Stimulated activated memory B cell treated with anti-CD40 and anti-IgM and Interleukin-4, amounts not matched to agents 10 μg/mL and 1 μg/mL and 100 μg/mL, for 72 hours (primary cell): ENCODE data around the gene CDH13.

Source experiments
- ATAC-seq: fragments of 150-1000 bp; cut with Tn5 transposase; 2 replicates; pipeline ENCODE4 v1.10.0; 2021
- H3K27ac Mint-ChIP-seq: one replicate; pipeline ENCODE4 v1.8.0; 2022; ENCODE audit warnings: mild to moderate bottlenecking, mixed read lengths
- H3K27me3 Mint-ChIP-seq: one replicate; pipeline ENCODE4 v1.8.0; 2022; ENCODE audit warnings: mixed read lengths
- H3K36me3 Mint-ChIP-seq: one replicate; pipeline ENCODE4 v1.8.0; 2022; ENCODE audit warnings: mixed read lengths
- H3K4me1 Mint-ChIP-seq: one replicate; pipeline ENCODE4 v1.8.0; 2022; ENCODE audit warnings: mixed read lengths
- H3K4me3 Mint-ChIP-seq: one replicate; pipeline ENCODE4 v1.8.0; 2022; ENCODE audit warnings: mild to moderate bottlenecking, moderate library complexity, mixed read lengths
- H3K9me3 Mint-ChIP-seq: one replicate; pipeline ENCODE4 v1.8.0; 2022; ENCODE audit warnings: mixed read lengths

The CDH13 gene

DNA sequence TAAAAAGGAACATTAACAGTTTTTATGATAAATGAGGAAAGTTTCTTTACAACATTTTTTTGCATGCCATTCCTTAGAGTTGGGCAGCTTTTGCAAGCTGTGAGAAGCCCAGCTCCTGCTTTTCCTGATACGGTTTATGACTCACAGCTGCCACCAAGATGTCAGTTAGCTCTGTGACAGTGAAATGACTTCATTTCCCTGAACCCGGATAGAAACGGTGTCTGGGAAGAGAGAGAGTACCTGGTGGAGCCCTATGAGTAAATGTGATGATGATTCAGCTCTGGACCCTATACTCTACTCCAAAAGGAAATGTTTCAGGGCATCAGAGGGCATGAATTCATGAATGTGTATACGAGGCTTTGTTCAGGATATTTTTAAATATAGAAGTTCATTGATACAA lies 814.7 kb downstream of the CDH13 start:
- H3K9me3 Mint-ChIP-seq, result no peaks in the 10 kb centered on the region
- no peak for ATAC-seq
- H3K4me3 Mint-ChIP-seq, result no peak overlapping the region
- no peaks in the 10 kb centered on the region for H3K4me1 Mint-ChIP-seq
- peaks cover 8% of the 10 kb centered on the region for H3K27me3 Mint-ChIP-seq
- no peaks in the 10 kb centered on the region for H3K36me3 Mint-ChIP-seq
- no peak overlapping the region for H3K27ac Mint-ChIP-seq

DNA sequence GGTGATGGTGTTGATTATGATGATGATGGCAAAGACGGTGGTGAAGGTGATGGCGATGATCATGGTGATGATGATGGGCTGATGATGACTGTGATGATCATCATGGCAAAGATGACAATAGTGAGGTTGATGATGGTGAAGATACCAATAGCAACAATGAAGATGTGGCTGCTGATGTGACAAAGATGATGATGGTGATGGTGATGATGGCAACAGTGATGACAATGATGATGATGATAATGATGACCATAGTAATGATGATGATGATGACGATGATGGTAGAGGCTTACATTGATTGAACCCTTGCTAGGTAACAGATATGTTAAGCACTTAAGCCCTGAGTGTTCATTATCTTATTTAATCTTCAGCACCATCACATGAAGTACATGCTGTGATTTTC lies 817.2 kb downstream of the CDH13 start:
- H3K4me3 Mint-ChIP-seq, result no peak overlapping the region
- H3K27me3 Mint-ChIP-seq, result peaks cover 8% of the 10 kb centered on the region
- no peaks in the 10 kb centered on the region for H3K36me3 Mint-ChIP-seq
- no peaks in the 10 kb centered on the region for H3K9me3 Mint-ChIP-seq
- no peak overlapping the region for H3K27ac Mint-ChIP-seq
- ATAC-seq, result no peak
- H3K4me1 Mint-ChIP-seq, result no peaks in the 10 kb centered on the region

DNA sequence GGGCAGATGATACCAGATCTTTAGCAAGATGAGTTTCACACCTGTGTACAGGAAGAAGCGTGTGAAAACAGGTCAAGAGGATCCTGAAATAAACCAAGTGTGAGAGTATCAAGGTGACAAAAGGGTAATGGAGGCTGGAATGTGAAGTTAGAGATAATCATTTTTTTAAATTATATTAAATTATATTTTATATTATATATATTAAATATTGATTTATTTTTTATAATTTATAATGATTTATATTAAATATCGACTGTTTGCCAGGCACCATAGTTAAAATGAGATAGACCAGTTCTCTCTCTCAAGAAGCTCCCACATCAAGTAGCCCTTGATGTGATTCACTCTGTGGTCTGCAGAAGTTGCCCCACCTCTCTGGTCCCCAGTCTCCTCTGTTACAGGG lies 820.8 kb downstream of the CDH13 start:
- Mint-ChIP-seq H3K4me3 (no peak overlapping the region), H3K9me3 (no peaks in the 10 kb centered on the region), H3K27ac (no peak overlapping the region), H3K27me3 (no peaks in the 10 kb centered on the region), H3K4me1 (no peaks in the 10 kb centered on the region), H3K36me3 (no peaks in the 10 kb centered on the region)
- no peak for ATAC-seq

DNA sequence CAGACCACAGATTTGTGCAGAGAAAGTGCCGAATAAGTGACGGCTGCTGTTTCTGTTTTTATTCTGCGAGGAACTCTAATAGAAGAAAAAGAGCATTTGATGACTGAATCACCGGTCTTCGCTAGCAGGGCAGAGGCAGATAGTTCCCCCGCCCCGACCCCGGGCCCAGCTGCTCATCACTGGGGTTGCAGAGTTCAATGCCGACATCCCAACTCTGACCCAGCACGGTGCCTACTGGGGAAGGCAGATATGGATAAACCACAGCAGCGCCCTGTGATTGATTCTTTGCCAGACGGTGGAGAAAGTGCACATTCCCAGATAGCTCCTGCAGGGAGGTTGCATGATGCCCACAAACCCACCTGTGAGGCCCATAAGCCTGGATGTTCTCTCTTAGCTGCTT lies 823.1 kb downstream of the CDH13 start:
- H3K9me3 Mint-ChIP-seq, result no peaks in the 10 kb centered on the region
- no peak overlapping the region for H3K4me3 Mint-ChIP-seq
- no peak overlapping the region for H3K27ac Mint-ChIP-seq
- ATAC-seq, result no peak
- H3K36me3 Mint-ChIP-seq, result no peaks in the 10 kb centered on the region
- no peaks in the 10 kb centered on the region for H3K27me3 Mint-ChIP-seq
- no peaks in the 10 kb centered on the region for H3K4me1 Mint-ChIP-seq

DNA sequence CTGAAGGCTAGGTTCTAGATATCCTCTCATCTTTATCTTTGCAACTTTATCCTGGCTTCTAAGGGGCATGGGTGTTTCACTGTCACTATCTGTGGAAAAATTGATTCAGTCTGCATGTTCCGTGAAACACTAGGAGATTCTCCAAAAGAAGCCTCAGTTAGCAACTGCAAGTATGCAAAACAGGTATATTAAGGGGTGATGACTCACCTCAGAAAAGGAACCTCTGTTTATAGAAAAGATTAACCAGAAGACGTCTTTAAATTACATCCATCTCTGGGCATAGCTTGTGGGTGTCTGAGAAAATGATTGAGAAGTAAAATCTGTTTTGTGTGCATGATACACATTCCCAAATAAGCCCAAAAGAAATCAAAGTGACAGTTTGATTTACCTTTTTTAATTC lies 827.2 kb downstream of the CDH13 start:
- Mint-ChIP-seq H3K9me3 (no peaks in the 10 kb centered on the region), H3K4me3 (no peak overlapping the region), H3K4me1 (peaks cover 7% of the 10 kb centered on the region), H3K27ac (no peak overlapping the region), H3K36me3 (no peaks in the 10 kb centered on the region), H3K27me3 (no peaks in the 10 kb centered on the region)
- no peak for ATAC-seq

DNA sequence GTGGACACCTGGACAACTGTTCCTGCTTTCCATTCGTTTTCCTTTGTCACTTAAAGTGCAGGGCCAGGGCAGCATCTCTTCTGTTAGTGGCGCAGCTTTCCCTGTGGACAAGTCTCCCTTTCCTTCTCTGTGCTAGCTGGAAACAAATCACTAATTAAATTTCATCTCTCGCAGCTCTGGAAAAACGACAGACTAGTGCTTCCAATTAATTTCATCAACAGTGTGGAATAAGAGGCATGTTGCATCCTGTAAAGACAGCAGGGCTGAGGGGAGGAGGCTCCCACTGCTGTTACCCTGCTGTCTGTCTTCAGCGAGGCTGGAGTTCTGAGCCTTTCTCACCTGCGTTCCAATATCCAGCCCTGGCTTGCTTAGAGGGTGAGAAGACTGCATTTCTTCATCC lies 828.9 kb downstream of the CDH13 start:
- Mint-ChIP-seq H3K4me3 (no peak overlapping the region), H3K36me3 (no peaks in the 10 kb centered on the region), H3K27ac (no peak overlapping the region), H3K9me3 (peaks cover 4% of the 10 kb centered on the region), H3K27me3 (no peaks in the 10 kb centered on the region), H3K4me1 (peaks cover 7% of the 10 kb centered on the region)
- no peak for ATAC-seq

DNA sequence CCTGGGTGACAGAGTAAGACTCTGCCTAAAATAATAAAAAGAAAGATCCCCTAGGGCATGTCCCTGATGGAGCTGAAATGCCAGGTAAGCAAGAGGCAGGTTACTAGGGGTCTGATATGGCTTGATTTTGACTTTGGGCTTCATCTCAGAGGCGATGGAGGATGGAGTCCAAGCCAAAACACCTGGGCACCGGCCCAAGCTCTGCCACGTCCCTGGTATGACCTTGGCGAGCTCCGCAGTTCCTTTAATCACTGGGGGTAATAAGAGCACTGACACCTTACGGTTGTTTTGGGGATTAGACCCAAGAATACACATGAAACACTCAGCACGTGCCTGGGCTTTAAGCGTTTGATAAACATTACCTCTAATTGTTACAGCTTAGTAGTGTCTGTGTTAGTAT lies 830.2 kb downstream of the CDH13 start:
- peaks cover 7% of the 10 kb centered on the region for H3K4me1 Mint-ChIP-seq
- no peaks in the 10 kb centered on the region for H3K36me3 Mint-ChIP-seq
- H3K27me3 Mint-ChIP-seq, result no peaks in the 10 kb centered on the region
- H3K27ac Mint-ChIP-seq, result no peak overlapping the region
- H3K4me3 Mint-ChIP-seq, result no peak overlapping the region
- H3K9me3 Mint-ChIP-seq, result peaks cover 4% of the 10 kb centered on the region
- no peak for ATAC-seq

DNA sequence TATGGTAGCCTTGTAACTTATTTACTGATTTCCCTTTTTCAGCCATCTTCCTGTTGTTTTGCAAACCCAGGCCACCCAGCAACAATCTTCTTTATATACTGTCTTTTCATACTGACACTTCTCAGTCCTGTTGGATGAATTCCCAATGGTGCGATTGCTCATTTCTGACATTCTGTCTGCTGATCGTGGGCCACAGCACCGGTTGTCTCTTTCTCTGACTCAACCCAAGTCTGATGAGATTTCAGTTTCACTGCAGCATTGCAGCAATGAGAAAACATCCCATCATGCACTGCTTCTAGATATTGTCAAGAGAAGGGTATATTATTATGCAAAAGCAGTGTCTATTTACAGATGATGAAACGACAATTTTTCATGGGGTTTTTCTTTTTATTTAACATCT lies 831.8 kb downstream of the CDH13 start:
- no peaks in the 10 kb centered on the region for H3K36me3 Mint-ChIP-seq
- H3K27ac Mint-ChIP-seq, result no peak overlapping the region
- H3K4me1 Mint-ChIP-seq, result peaks cover 7% of the 10 kb centered on the region
- H3K27me3 Mint-ChIP-seq, result no peaks in the 10 kb centered on the region
- ATAC-seq, result peak; percentile 72
- peaks cover 4% of the 10 kb centered on the region for H3K9me3 Mint-ChIP-seq
- H3K4me3 Mint-ChIP-seq, result no peak overlapping the region

DNA sequence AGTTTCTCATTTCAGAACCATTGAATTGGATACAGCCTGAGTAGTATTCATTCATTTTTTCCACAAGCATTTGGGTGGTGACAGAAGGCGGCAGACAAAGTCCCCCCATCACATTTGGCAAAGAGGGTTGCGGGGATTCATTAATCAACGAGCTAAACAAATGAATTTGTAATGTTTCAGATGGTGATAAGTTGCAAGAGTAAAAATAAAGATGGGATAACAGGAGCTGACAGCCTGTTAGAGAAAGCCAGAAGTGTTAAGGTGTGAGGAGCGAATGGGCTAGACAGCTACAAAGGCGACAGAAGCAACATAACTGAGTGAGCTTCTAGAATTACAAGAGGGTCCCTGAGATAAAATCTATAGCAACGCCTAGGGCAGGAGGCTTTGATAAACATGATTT lies 838.2 kb downstream of the CDH13 start:
- Mint-ChIP-seq H3K4me3 (no peak overlapping the region), H3K36me3 (no peaks in the 10 kb centered on the region), H3K4me1 (no peaks in the 10 kb centered on the region), H3K27ac (no peak overlapping the region), H3K27me3 (no peaks in the 10 kb centered on the region), H3K9me3 (no peaks in the 10 kb centered on the region)
- ATAC-seq, result no peak

DNA sequence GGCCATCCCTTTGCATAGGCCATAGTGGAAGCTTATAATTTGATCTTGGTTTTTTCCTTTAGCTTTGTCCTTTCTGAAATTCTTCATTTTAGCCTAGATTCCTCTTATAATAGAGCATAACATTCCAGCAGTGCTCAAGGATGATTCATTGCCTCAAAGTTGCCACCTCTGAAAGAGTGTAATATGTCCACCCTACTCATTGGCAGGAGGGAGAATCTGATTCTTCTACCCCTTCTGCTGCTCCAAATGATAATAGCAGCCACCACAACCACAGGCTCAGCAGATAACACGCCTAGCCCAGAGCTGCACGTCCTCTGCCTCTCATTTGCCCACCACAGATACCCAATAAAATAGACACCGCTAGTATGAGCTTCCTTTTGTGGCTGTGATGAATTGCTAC lies 843.6 kb downstream of the CDH13 start:
- Mint-ChIP-seq H3K4me3 (no peak overlapping the region), H3K27ac (no peak overlapping the region), H3K4me1 (no peaks in the 10 kb centered on the region), H3K27me3 (peaks cover 10% of the 10 kb centered on the region), H3K36me3 (no peaks in the 10 kb centered on the region), H3K9me3 (no peaks in the 10 kb centered on the region)
- no peak for ATAC-seq

DNA sequence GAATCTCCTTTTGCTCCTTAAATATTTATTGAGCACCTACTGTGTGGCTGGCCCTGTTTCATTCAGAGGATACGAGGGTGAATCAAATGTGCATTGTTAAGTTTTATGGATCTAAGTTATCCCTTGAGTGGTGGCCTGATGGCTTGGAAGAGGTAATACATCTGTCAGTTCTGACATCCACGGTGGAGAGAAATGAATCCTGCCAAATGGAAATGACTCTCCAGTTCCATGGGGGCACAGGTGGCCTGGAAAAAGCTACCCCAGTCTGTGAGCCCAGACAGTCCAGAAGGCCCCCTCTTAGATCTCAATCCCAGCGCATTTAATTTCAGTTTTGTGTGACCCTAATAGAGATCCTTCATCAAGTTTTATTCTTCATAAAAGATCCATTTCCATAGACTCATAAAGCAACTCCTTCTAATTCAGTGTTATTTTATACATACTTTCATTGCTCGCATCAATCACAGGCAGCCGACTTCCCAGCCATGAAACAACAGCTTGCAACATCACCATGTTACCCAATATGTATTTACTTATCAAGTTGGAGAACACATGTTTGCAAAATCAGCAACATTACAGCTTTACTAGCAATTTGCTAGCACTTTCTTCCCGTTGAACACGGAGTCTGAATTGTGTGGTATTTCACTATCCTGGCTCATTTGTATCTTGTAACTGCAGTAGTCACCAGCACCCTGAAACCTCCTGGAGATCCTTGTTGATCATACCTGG lies 846.2 kb downstream of the CDH13 start:
- H3K27ac Mint-ChIP-seq, result no peak overlapping the region
- ATAC-seq, result no peak
- no peak overlapping the region for H3K4me3 Mint-ChIP-seq
- H3K36me3 Mint-ChIP-seq, result no peaks in the 10 kb centered on the region
- H3K27me3 Mint-ChIP-seq, result peaks cover 21% of the 10 kb centered on the region
- H3K4me1 Mint-ChIP-seq, result no peaks in the 10 kb centered on the region
- H3K9me3 Mint-ChIP-seq, result no peaks in the 10 kb centered on the region

DNA sequence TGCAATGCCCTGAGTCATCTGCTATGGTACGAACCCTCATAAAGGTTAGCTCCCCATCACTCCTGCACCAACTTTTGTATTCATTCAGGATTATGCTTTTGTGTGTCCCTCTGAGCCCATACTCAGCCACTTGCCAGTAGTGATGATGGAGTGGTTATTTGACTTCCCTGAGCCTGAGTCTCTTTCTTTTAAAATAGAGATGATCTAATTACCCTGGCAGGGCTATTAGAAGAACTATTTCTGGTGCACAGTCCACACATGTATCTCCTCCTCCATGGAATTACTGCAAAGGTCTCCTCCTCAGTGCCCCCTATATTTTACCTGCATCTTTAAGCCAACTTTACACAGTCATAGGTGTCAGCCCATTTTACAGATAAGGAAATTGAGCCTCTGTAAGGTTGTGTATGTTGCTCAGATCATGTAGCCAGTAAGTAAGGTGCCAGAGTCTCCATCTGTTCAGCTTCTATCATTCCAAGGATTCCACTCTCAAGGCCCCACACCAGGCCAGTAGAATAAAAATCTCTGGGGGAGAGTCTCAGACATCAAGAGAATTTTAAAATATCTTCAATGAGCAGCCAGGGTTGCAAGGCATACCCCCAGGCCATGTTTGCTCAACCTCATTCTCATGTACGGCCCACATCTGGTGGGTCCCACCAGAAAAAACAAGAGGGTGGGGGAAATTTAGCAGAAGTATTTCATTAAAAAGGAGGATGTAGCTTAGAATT lies 847.3 kb downstream of the CDH13 start:
- Mint-ChIP-seq H3K4me1 (no peaks in the 10 kb centered on the region), H3K27me3 (peaks cover 21% of the 10 kb centered on the region)

DNA sequence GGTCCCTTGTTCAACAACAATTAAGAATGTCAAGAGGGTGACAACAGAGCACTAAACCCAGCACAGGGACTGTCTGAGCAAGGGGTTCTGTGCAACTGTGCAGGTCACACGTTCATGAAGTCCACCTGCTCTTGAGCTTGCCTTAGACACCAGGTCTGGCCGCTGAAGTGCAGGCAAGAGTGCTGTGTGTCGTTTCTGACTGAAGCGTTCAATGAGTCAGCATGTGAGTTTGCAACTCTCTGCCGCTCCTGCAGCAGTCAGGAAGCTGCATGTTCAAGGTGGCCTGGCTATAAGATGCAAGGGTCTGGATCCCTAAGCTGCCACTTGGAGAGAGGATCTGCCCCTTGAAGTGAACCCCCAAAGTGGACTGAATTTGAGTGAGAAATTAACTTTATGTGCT lies 848.3 kb downstream of the CDH13 start:
- Mint-ChIP-seq H3K36me3 (no peaks in the 10 kb centered on the region), H3K27ac (no peak overlapping the region)

More for the DNA sequence above, 847.3 kb downstream of the CDH13 start:
- no peaks in the 10 kb centered on the region for H3K36me3 Mint-ChIP-seq
- H3K27ac Mint-ChIP-seq, result no peak overlapping the region
- no peak for ATAC-seq
- no peaks in the 10 kb centered on the region for H3K9me3 Mint-ChIP-seq
- no peak overlapping the region for H3K4me3 Mint-ChIP-seq

DNA sequence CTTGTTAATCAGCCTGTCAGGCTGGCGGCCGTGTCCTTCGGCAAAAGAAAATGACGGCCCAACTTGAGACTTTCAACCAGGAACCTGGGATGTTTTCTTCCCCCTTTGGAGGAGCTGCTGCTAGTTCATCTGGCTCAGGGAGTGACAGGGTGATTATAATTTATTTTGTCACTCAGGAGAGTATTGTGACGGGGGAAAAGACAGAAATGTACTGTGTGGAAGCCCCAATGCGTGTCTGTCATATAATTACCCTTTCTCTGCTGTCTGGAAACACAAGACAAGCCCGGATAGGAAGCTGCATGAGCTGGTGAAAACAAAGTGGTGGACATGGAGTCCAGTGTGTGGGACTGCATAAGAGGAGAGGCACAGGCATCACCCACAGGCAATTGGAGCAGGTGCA lies 854.8 kb downstream of the CDH13 start:
- H3K27ac Mint-ChIP-seq, result no peak overlapping the region
- no peaks in the 10 kb centered on the region for H3K4me1 Mint-ChIP-seq
- no peaks in the 10 kb centered on the region for H3K27me3 Mint-ChIP-seq

More for the DNA sequence above, 848.3 kb downstream of the CDH13 start:
- Mint-ChIP-seq H3K4me3 (no peak overlapping the region), H3K4me1 (no peaks in the 10 kb centered on the region), H3K27me3 (peaks cover 21% of the 10 kb centered on the region), H3K9me3 (no peaks in the 10 kb centered on the region)
- no peak for ATAC-seq

DNA sequence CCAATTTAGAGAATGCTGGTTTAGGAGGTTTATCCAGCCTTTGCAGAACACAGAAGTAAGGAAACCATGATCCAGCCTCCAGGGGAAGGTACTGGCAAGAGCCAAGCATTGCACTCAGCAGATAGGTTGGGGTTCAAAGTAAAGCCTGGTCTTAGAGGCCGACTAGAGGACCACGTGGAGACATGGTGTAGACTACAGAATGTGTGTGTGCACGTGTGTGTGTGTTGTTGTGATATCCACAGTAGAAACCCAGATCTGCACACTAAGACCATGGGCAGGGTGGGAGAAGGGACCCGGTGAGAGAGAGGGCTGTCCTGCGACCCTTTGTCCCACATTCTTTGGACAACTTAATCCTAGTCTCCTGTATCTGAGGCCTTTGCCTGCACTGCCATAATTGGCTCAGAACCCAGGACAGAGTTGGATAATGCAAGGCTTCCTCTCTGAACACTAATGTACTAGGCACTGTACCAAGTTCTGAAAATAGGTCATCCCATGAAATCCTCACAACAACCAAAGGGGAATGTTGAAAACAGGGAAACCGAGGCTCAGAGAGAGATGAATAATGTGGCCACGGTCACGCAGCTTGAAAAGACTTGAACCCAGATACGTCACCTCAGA lies 855.9 kb downstream of the CDH13 start:
- Mint-ChIP-seq H3K9me3 (no peaks in the 10 kb centered on the region), H3K36me3 (no peaks in the 10 kb centered on the region), H3K27me3 (peaks cover 5% of the 10 kb centered on the region), H3K4me3 (no peak overlapping the region), H3K27ac (no peak overlapping the region), H3K4me1 (no peaks in the 10 kb centered on the region)
- peak; percentile 21 for ATAC-seq

More for the DNA sequence above, 854.8 kb downstream of the CDH13 start:
- ATAC-seq, result no peak
- H3K9me3 Mint-ChIP-seq, result no peaks in the 10 kb centered on the region
- H3K4me3 Mint-ChIP-seq, result no peak overlapping the region
- no peaks in the 10 kb centered on the region for H3K36me3 Mint-ChIP-seq

DNA sequence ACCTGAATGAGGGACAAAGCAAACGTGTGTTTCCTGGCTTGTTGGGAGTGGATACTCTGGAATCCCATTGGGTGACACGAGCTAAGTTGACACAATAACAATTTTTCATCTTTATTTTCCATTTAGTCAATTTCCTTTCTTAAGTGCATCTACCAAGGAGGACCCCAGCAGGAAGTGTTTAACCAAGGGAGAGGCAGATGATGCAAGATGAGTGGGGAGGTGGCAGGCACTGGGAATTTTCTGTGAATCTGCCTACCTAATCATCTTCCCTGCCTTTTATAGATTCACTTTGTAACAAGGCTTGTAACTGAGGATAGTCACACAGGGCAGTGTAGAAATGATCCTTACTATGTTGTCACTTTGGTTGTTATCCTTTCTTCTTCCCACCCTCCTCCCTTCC lies 863.3 kb downstream of the CDH13 start:
- Mint-ChIP-seq H3K4me3 (no peak overlapping the region), H3K4me1 (no peaks in the 10 kb centered on the region), H3K36me3 (no peaks in the 10 kb centered on the region), H3K27me3 (peaks cover 15% of the 10 kb centered on the region), H3K27ac (no peak overlapping the region), H3K9me3 (no peaks in the 10 kb centered on the region)
- ATAC-seq, result no peak
